GM21381 (cell line): Measurements from ENCODE around the gene PDE6D.
A peak's percentile ranks its signal among the peaks of the same experiment; 100 is the strongest.
"Not testable (repeated sequence)": the region's sequence is repeated elsewhere in the genome, so short reads cannot be mapped to it uniquely, and the experiment has no call there.

Source experiments
- ATAC-seq: cut with Tn5 transposase; IDR thresholded peaks from one replicate; pipeline ENCODE4 v1.9.1; 2021; ENCODE audit warnings: mild to moderate bottlenecking, moderate library complexity; ENCODE audit not compliant: unreplicated experiment

Gene PDE6D

GRCh38 chr2:231720987-231721966 lies 59.8 kb downstream of the PDE6D start:
- peak; percentile 71 for ATAC-seq

DNA sequence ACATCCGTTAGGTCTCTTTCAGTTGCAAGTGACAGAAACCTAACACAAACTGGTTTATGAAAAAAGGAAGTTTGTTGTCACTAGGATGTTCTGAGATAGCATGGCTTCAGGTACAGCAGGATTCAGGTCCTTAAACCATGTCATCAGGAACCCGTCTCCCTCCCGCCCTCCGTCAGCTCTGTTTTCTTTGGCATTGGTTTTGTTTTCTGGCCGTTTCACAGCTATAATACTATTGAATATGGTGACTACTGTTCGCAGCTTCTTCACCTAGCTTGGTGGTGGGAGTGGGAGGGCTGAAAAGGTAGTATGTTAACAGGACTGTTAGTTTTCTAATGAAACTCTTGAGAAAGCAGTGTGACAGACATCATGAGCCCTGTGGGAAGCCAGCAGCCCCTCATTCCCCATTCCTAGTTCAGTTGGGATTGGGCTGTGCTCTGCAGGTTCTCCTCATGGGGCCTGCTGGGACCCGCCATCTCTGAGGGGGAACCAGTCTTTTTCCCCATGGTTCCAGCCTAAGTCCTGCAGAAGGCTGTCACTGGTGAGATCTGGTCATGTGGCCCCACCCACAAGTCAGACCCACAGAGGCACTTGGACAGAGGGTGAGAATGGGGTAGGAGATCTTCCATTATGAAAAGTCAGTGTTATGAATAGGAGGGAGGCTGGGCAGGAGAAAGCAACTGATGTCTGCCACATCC lies 60.6 kb downstream of the PDE6D start:
- peak; percentile 16 for ATAC-seq

GRCh38 chr2:231718799-231719198 lies 62.3 kb downstream of the PDE6D start:
- no peak for ATAC-seq

- no peak for ATAC-seq
Measured at GRCh38 chr2:231717281-231718171, 63.6 kb downstream of the PDE6D start.

DNA sequence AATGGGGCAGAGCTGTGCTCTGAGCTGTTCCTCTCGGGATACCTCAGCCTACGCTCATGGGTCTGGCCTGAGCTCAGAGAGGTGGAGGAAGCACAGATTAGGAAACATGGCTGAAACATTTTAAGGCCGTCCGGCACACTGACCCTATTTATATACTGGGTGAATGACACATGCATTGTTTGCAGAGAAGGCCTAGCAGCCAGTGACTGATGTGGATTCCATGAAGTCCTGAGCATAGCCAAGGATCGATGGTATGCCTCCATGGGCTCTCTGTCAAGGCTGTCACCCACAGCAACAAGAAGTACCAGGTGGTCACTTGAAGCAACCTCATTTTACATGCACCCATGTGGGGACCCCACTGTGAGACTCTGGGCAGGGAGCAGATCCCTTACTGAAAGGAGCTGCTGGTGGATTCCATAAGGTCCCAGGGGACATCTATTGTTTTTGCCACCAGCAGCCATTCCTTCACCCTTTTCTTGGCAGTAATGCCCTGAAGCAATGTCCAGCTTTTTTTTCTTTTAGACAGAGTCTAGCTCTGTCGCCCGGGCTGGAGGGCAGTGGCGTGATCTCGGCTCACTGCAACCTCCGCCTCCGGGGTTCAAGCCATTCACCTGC lies 64.3 kb downstream of the PDE6D start:
- ATAC-seq: no peak

DNA sequence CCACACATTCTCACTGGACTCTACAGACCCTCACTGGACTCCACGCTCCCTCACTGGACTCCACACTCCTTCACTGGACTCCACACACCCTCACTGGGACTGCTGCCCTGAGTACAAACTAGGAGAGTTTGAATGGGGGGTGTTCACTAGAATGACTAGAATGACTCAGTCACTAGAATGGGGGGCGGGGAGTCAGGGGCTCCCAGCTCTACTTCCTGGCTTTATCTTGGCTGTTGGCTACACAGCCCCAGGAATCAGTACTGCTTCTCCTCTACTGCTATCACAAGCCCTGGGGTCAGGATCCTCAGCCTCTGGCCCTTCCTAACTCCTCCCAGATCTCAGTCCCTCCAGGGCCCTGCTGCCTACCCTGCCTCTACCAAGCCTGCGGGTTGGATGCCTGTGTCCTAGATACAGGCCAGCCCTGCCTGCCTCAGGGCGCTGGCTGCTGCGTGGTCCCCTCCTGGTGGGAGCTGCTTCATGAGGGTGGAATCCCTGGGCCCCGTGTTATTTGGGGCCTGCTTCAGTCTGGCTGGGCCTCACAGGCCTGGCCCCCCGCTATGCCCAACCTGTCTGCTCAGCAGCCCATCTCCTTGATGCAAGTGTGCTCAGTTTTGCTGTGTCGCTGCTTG lies 65.0 kb downstream of the PDE6D start:
- ATAC-seq: no peak

- no peak for ATAC-seq
Measured at GRCh38 chr2:231715499-231715837, 65.6 kb downstream of the PDE6D start.

DNA sequence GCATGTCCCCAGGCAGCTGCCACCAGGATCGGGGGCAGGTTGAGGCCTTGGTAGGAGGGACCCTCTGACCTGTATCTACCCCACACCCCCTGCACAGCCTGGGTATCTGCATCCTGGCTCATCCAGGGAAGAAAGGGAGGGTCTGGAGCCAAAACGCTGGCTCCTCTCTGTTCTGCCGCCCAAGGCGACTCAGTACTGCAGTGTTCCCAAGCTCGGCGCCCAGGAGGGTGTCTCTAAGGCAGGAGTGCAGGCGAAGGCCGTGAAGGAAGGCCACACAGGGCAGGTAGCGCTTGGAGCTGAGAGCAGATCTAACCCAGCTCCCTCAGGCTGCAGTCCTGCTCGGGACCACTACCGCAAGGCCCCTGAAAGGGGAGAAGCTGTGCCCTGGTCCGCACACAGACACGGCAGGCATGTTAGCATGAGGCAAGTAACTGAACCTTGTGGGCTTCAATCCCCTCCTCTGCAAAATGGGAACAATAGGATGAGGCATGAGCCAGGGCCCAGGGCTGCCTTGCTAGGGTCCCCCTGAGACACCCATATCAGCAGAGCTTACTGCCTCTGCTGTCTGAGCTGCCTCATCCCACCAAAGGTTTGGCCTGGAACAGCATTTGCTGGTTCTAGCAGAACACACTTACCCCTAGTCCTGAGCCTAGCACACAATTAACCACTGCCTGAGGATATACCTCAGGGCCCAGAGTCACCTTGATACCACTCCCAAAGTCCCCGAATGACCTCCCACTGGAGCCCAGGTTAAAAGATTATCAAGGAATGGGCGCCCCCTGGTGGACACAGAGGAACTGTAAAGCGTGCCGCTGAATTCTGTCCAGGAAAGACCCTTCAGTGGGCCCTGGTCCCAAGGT lies 66.2 kb downstream of the PDE6D start:
- no peak for ATAC-seq

- ATAC-seq: no peak
Measured at GRCh38 chr2:231713730-231714638, 67.1 kb downstream of the PDE6D start.

DNA sequence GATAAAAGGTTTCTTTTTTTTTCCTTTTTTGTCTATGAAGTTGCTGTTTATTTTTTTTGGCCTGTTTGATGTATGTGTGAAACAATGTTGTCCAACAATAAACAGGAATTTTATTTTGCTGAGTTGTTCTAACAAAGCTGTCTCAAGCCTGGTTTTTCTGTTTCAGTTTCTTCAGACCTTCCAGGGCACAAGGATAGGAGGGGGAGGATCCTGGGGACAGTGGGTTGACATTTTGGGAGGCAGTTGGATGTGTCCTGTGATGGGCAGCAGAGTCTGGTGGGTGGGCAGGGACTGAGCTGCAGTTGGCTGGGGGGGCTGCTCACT lies 67.7 kb downstream of the PDE6D start:
- ATAC-seq: not testable (repeated sequence)

DNA sequence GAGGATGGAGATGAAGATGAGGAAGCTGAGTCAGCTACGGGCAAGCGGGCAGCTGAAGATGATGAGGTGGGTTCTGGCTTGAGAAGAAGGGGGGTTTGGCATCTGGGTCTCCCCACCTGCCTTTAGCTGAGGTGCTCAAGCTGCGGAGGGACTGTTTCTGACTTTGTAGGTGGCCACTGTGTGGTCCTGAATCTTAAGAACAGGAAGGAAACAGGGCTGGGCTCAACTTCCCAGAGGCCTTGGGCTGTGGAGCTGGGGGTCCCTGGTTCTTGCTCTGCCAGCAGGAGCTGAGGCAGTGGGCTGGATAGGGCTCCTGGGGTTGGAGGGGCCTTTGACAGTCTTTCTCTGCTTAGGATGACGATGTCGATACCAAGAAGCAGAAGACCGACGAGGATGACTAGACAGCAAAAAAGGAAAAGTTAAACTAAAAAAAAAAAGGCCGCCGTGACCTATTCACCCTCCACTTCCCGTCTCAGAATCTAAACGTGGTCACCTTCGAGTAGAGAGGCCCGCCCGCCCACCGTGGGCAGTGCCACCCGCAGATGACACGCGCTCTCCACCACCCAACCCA lies 68.5 kb downstream of the PDE6D start:
- ATAC-seq: not testable (repeated sequence)

- no peak for ATAC-seq
Measured at GRCh38 chr2:231711677-231712450, 69.2 kb downstream of the PDE6D start.

DNA sequence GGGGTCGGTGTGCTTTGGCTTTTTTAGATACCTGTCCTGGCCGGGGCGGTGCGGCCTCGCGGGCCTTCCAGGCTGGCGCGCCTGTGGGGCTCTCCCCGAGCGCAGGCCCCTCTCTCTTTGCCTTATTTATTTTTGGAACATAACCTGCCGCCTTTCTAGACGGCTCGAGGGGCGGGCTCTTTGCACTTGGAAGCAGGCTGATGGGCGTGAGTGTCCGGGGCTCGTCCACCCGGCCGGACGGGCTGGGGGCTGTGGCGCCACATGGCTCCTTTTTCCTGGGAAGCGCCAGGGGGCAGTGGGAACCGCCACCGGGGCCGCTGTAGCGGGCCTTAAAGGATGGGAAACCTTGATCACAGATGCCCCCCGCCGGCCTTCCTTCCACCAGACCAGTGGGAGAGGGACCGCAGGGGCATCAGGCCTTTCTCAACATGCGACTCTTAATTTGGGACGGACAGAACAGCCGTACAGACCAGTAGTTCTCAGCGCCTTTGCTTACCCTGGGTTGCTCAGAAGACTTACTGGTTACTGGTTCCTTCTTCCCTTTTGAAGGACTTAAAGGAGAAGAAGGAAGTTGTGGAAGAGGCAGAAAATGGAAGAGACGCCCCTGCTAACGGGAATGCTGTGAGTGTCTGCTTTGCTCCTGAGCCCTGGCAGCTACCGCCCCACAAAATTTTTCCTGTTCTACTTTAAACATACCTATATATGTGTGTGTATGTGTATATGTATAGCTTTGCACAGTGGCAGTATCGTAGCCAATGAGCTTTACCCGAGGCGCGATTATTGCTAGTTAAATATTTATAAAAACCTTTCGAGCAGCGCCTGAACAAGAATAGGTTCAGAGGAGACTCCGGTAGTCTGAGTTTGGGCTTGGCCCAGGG lies 70.0 kb downstream of the PDE6D start:
- no peak for ATAC-seq

DNA sequence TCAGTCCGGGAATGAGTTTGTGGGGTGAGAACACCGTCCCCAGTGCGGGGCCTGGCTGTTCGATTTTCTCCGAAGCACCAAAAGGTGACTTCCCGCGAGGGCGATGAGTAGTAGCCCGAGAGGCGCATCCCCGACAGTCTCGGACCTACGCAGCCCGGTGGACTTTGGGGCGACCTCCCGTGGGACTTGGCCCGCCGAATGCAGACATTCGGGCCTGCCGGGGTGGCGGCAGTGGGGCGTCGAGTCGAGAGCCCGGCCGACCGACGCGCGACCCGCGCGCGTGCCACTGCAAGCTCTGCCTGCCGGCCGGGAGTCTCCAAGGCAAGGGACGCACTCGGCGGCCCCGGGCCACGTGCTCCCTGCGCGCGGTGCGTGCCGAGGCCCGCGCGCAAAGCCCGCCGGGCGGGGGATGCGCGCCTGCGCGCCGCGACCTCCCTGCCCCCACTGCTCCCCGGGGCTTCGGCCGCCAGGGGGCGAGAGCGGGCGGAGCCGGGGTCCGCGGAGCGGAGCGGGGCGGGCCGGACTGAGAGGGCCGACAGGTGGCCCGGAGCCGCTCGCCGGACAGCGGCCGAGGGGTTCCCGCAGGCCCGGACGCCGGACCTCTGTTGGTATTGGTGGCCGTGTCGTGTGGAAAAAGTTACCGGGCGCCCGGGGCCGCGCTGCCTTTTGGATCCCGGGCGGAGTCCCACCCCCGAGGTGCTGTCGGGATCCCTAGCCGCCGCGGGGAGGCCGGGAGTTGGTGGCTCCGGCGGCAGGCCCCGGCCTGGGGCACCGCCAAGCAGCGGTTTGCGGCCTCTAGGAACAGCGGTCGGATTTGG lies 70.9 kb downstream of the PDE6D start:
- ATAC-seq: peak; percentile 13

DNA sequence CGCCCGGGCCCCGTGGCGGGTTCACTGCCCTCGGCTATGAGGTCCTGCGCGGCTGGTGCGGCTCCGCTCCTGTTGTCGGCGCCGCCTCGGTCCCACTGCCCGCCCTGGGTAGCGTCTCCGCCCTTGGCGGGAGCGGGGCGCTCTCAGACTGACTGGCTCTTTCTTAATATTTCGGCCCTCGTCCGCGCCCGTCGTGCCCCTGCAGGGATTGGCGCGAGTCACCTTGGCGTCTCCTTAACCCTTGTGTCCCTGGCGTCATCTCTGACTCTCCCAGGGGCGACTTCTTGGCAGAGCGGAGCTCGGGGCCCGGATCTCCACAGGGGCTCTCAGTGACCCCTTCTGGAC lies 71.5 kb downstream of the PDE6D start:
- ATAC-seq: no peak
